ENCODE results near the gene SLC6A11.
A peak's percentile ranks its signal among the peaks of the same experiment; 100 is the strongest.

The SLC6A11 gene

DNA sequence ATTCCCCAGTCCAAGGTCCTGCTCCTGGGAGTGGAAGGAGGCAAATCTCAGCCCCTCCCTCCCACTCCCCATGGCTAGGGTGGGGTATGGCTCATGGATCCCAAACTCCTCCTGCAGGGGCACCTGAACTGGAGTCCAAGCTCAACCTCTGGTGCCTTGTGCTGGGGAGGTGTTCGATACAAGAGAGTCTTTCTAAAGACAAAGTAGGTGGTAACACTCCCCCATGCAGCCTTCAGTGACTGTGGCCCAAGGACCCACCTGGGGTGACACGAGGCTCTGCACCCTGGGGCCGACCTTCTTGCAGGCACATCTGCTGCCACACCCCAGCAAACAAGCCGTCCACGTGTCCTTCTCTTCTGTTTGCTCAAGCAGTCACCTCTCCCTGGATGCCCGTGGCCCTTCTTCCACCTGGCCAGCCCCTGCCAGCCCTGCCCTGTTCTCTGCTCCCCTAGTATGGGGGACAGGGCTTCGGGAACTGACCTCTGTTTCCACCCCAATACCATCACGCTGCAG lies 36.7 kb upstream of the SLC6A11 start:
- Mint-ChIP-seq H3K27ac (no peak overlapping the region), H3K4me3 (no peak overlapping the region), H3K9me3 (no peaks in the 10 kb centered on the region), H3K27me3 (peaks cover 23% of the 10 kb centered on the region), H3K36me3 (no peaks in the 10 kb centered on the region), H3K4me1 (no peaks in the 10 kb centered on the region)
- ATAC-seq (ENCODE audit: low read depth) (no peak), DNase-seq (ENCODE audit: low spot score in 2 of 2) (peak in 1 of 2 donors; percentile 3)

DNA sequence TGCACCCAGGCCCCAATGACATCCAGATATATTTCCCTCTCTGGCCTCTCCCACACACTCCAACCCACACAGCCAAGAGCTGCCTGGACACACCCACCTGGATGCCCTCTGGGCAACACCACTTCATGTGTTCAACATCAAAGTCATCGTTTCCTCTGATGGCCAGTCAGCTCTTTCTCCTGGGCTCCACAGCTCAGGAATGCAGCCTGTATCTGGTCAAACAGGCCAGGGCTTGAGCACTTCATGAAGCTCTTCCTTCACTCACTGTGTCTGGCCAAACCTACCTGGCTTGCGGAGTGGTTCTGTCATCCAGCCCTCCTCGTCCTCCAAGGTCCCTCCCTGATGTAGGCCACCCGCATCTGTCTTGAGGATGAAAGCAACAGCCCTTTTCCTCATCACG lies 35.8 kb upstream of the SLC6A11 start:
- Mint-ChIP-seq H3K9me3 (no peaks in the 10 kb centered on the region), H3K4me3 (no peak overlapping the region), H3K4me1 (no peaks in the 10 kb centered on the region), H3K36me3 (no peaks in the 10 kb centered on the region), H3K27ac (no peak overlapping the region), H3K27me3 (peaks cover 24% of the 10 kb centered on the region)
- DNase-seq (ENCODE audit: low spot score in 2 of 2) (peak in 1 of 2 donors; percentile 2), ATAC-seq (ENCODE audit: low read depth) (no peak)

DNA sequence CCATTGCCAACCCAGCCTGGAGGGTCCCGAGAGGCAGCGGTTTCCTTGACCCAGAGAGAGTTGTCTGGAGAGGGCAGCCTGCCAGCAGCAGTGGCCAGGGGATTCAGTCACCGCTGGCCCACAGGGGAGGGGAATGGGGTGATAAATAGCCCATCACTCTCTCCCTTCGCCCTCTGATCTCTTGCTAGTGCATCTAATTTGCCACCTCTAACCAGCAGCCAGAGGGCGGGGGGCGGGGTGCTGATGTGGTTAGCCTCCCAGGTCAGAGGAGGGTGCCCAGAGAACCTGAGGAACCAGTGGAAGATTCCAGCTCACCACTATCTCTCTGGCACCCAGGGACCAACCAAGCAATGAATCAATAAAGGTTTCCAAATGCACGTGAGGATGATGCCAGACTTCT lies 35.1 kb upstream of the SLC6A11 start:
- H3K4me1 Mint-ChIP-seq, result no peaks in the 10 kb centered on the region
- H3K36me3 Mint-ChIP-seq, result no peaks in the 10 kb centered on the region
- peaks cover 19% of the 10 kb centered on the region for H3K27me3 Mint-ChIP-seq
- no peaks in the 10 kb centered on the region for H3K9me3 Mint-ChIP-seq
- ATAC-seq (ENCODE audit: low read depth), result no peak
- H3K4me3 Mint-ChIP-seq, result no peak overlapping the region
- no peak overlapping the region for H3K27ac Mint-ChIP-seq
- no peak for DNase-seq (ENCODE audit: low spot score in 2 of 2)

DNA sequence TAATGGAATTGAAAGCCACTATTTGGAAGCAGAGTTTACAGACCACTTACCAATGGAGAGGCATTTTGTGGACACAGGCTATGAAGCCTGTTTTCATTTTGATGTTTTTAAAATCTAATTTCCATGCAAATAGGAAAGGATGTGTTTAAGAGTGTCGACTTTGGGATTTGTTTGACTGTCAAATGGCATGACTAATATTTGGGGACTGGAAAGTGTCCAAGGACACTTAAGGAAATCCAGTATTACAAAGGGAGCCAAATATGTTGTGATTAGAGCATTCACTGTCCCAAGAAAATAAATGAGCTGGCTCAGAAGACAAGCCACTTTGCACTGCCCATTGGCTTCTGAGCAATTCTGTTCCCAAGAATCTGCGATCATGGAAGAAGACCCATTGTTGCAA lies 34.0 kb upstream of the SLC6A11 start:
- H3K4me3 Mint-ChIP-seq, result no peak overlapping the region
- H3K4me1 Mint-ChIP-seq, result no peaks in the 10 kb centered on the region
- H3K27ac Mint-ChIP-seq, result no peak overlapping the region
- ATAC-seq (ENCODE audit: low read depth) (no peak), DNase-seq (ENCODE audit: low spot score in 2 of 2) (no peak)
- H3K9me3 Mint-ChIP-seq, result no peaks in the 10 kb centered on the region
- H3K36me3 Mint-ChIP-seq, result no peaks in the 10 kb centered on the region
- H3K27me3 Mint-ChIP-seq, result peaks cover 16% of the 10 kb centered on the region

DNA sequence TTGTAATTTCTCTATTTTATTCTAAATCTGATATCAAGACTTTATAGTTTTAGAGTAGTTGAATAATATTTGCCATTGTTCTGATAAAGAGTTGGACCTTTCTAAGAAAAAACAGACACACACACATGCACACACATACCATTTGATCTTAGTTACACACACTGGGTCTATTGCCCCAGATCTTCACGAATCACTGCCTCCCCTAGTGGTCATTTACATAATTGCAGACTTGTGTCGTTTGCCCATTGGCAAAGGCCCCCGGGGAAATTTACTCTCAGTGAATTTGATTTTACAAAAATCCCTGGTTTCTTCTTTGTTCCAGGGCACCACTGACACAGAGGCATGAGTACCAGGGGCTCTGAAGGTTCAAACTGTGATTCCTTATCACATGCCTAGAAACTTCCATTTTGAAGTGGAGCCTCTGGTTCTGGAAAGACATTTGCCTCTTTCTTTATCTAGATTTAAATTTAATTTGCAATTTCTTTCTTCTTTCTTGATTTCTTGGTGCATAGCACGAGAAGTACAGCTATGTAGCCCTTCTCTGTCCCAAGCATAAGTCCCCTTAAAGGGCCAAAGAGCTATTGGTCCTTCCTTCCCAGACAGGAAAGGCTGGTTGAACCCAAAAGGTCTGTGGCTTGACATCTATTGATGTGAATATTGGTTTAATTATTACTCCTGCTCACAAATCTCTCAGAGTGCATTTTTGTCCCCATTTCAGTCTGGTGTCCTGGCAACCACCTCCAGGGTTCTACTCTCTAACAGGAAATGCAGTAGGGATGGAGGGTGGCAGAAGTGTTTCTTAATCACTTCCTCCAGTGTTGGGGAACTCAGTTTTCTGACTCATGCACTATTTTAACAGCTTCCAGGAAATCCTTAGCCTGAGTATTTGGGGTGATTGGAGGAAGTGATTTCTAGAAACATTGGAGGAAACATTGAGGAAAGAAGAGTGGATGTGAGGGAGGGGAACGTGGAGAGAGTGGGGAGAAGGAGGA lies 32.4 kb upstream of the SLC6A11 start:
- Mint-ChIP-seq H3K9me3 (no peaks in the 10 kb centered on the region), H3K27ac (no peak overlapping the region), H3K27me3 (peaks cover 16% of the 10 kb centered on the region), H3K4me1 (no peaks in the 10 kb centered on the region), H3K36me3 (no peaks in the 10 kb centered on the region), H3K4me3 (no peak overlapping the region)
- DNase-seq (ENCODE audit: low spot score in 2 of 2), result peak in 1 of 2 donors; percentile 33
- peak; percentile 41 for ATAC-seq (ENCODE audit: low read depth)

DNA sequence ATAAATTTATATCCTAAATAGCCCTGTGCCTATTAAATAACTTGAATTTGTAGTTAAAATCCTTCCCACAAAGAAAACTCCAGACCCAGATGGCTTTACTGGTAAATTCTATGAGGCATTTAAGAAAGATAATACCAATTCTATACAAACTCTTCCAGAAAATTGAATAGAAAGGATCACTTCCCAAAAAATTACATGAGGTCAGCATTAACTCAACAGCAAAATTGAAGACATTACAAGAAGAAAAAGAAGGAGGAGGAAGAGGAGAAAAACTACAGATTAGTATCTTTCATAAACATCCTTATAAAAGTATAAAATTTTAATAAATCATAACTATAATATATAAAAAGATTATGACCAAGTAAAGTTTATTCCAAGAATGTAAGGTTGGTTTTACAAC lies 29.4 kb upstream of the SLC6A11 start:
- ATAC-seq (ENCODE audit: low read depth), result no peak
- no peak for DNase-seq (ENCODE audit: low spot score in 2 of 2)
- no peak overlapping the region for H3K27ac Mint-ChIP-seq
- no peaks in the 10 kb centered on the region for H3K9me3 Mint-ChIP-seq
- no peaks in the 10 kb centered on the region for H3K36me3 Mint-ChIP-seq
- no peak overlapping the region for H3K4me3 Mint-ChIP-seq
- no peaks in the 10 kb centered on the region for H3K4me1 Mint-ChIP-seq
- peaks cover 16% of the 10 kb centered on the region for H3K27me3 Mint-ChIP-seq

DNA sequence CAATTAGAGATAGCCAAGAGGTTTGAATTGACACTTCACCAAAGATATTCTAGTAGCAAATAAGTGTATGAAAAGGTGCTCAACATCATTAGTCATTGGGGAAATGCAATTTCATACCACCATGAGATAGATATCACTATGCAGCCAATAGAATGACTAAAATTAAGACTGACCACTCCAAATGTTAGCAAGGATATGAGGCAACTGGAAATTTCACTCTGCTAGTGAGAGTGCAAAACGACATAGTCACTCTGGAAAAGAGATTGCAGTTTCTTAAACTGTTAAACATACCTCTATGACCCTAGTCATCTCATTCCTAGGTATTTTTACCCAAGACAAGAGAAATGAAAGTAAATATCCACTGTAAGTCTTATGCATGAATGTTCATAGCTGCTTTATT lies 27.6 kb upstream of the SLC6A11 start:
- no peak overlapping the region for H3K4me3 Mint-ChIP-seq
- H3K27me3 Mint-ChIP-seq, result peaks cover 17% of the 10 kb centered on the region
- H3K4me1 Mint-ChIP-seq, result no peaks in the 10 kb centered on the region
- H3K36me3 Mint-ChIP-seq, result no peaks in the 10 kb centered on the region
- no peak for ATAC-seq (ENCODE audit: low read depth)
- H3K9me3 Mint-ChIP-seq, result no peaks in the 10 kb centered on the region
- no peak overlapping the region for H3K27ac Mint-ChIP-seq
- DNase-seq (ENCODE audit: low spot score in 2 of 2), result no peak

DNA sequence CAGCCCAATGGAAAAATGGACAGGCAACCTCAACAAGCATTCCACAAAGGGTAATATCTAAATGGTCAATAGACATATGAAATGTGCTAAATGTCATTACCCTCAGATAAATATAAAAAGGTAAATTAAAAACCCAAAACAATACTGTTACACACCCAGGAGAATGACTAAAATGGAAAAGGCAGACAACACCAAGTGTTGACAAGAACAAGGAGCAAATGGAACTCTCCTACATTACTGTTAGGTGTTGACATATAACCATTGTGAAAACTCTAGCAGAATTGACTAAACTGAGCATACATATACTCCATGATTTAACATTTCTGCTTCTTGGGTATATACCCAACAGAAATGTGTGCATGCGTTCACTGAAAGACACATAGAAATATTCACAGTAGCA lies 25.3 kb upstream of the SLC6A11 start:
- peaks cover 16% of the 10 kb centered on the region for H3K27me3 Mint-ChIP-seq

DNA sequence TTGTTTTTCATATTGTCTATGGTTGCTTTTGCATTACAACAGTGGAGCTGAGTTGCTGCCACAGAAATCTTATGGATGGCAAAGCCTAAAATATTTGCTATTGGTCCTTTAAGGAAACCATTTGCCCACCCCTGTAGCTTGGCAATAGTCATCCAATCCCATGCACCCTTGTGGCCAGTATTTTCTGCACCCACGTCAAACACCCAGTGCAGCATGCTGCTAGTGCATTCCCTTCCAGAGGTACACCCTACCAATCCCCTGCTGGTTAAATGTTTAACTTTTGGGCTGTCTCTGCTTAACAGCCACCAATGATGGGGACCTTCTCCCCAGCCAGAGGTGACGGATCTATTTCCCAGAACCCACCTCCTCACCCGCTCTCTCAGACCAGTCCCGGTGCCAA lies 23.8 kb upstream of the SLC6A11 start:
- Mint-ChIP-seq H3K9me3 (no peaks in the 10 kb centered on the region), H3K27ac (no peak overlapping the region), H3K4me1 (no peaks in the 10 kb centered on the region), H3K4me3 (no peak overlapping the region), H3K36me3 (no peaks in the 10 kb centered on the region), H3K27me3 (peaks cover 16% of the 10 kb centered on the region)
- ATAC-seq (ENCODE audit: low read depth) (no peak), DNase-seq (ENCODE audit: low spot score in 2 of 2) (no peak)

More for the DNA sequence above, 25.3 kb upstream of the SLC6A11 start:
- Mint-ChIP-seq H3K4me3 (no peak overlapping the region), H3K27ac (no peak overlapping the region), H3K9me3 (no peaks in the 10 kb centered on the region), H3K36me3 (no peaks in the 10 kb centered on the region), H3K4me1 (no peaks in the 10 kb centered on the region)
- DNase-seq (ENCODE audit: low spot score in 2 of 2), result no peak
- ATAC-seq (ENCODE audit: low read depth), result no peak

DNA sequence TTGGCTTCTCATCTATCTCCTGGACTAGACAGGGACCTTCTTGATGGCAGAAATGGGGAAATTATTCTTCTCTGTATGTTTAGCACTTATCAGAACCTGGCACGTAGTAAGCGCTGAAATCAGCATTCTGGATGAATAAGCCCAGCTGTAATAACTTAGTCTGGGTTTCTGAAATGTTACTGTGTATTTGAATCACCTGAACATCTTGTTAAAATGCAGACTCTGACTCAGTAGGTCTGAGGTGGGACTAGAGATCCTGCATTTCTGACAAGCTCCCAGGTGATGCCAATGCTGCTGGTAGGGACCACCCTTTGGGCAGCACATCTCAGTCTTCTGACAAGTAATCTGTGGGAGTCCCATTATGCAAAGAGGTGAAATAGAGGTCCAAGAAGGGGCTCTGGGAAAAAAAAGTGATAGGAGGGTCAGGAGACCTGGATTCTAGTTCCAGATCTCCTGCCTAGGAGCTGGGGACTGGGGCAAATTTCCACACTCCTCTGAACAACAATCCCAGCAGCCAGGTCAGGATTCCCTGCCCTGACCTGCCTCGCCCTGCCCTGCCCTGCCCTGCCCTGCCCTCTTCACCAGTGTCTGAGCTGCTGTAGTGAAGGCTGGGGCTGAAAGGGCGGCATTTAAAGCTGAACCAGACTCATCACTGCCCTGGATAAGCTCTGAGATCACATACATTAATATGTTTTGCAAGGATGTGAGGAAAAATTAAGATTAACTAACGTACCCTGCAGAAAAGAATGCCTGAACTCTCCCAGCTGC lies 17.2 kb upstream of the SLC6A11 start:
- no peak for ATAC-seq (ENCODE audit: low read depth)
- no peaks in the 10 kb centered on the region for H3K9me3 Mint-ChIP-seq
- H3K4me3 Mint-ChIP-seq, result no peak overlapping the region
- H3K27ac Mint-ChIP-seq, result no peak overlapping the region
- peaks cover 7% of the 10 kb centered on the region for H3K27me3 Mint-ChIP-seq
- DNase-seq (ENCODE audit: low spot score in 2 of 2), result no peak
- H3K4me1 Mint-ChIP-seq, result no peaks in the 10 kb centered on the region
- no peaks in the 10 kb centered on the region for H3K36me3 Mint-ChIP-seq

DNA sequence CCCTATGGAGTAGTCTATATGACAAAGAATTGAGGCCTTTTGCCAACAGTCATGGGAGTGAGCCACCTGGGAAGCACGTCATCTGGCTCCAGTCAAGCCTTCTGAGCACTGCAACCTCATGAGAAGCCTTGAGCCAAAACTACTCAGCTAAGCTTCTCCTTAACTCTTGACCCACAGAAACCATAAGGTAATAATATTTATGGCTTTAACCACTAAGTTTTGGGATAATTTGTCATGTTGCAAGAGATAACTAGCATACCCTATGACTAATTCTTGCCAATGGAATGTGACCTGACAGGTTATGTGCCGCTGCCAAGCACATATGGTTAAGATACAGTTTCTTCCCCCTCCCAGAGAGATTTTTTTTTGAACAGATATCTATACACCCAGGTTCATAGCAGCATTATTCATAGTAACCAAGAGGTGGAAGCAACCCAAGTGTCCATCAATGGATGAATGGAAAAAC lies 11.8 kb upstream of the SLC6A11 start:
- Mint-ChIP-seq H3K27ac (no peak overlapping the region), H3K4me1 (no peaks in the 10 kb centered on the region), H3K4me3 (no peak overlapping the region), H3K36me3 (no peaks in the 10 kb centered on the region), H3K9me3 (no peaks in the 10 kb centered on the region), H3K27me3 (peaks cover 11% of the 10 kb centered on the region)
- ATAC-seq (ENCODE audit: low read depth) (no peak), DNase-seq (ENCODE audit: low spot score in 2 of 2) (no peak)

DNA sequence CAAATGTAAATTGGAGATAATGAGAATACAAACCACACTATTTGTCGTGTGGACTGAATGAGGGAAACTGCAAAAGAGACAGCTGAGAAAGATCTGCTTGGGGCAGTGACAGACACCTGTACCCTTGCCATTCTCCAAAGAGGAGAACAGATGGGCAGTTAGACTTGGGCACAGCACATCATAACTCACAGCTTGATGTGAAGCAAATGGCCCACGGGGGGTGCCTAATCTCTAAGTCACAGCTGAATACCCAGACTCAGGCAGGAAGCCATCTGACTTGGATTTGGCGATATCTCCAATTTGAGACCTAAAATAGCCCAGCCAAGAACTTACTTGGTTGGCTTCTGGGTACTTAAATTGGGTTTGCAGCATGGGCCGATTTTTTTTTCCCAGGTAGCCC lies 10.0 kb upstream of the SLC6A11 start:
- no peak overlapping the region for H3K4me3 Mint-ChIP-seq
- ATAC-seq (ENCODE audit: low read depth) (no peak), DNase-seq (ENCODE audit: low spot score in 2 of 2) (no peak)
- H3K27ac Mint-ChIP-seq, result no peak overlapping the region
- H3K36me3 Mint-ChIP-seq, result no peaks in the 10 kb centered on the region
- peaks cover 16% of the 10 kb centered on the region for H3K27me3 Mint-ChIP-seq
- no peaks in the 10 kb centered on the region for H3K4me1 Mint-ChIP-seq
- H3K9me3 Mint-ChIP-seq, result peaks cover 1% of the 10 kb centered on the region

DNA sequence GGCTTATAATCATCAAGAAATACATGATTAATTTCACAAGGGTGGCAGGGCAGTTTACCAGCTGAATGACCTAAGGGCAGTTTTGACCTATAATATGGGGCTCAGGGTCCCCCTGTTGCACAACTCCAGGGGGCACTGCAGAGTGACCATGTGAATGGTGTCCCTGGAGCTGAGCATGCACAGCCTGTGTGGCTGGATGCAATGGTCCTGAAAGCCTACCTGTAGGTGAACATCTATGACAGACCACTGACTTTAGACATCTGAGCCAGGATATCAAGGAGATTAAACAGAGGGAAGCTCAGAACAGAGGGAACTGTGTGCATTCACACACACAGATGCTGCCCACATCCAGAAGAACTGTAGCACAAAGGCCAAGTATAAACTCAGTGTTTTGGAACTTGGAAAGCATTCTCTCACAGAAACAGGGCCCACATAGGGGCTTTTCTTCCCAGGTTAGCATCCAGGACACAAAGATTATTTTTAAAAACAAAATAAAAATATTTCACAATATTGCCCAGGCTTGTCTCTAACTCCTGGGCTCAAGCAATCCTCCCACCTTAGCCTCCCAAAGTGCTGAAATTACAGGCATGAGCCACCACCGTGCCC lies 7.8 kb upstream of the SLC6A11 start:
- no peaks in the 10 kb centered on the region for H3K36me3 Mint-ChIP-seq
- no peak for ATAC-seq (ENCODE audit: low read depth)

DNA sequence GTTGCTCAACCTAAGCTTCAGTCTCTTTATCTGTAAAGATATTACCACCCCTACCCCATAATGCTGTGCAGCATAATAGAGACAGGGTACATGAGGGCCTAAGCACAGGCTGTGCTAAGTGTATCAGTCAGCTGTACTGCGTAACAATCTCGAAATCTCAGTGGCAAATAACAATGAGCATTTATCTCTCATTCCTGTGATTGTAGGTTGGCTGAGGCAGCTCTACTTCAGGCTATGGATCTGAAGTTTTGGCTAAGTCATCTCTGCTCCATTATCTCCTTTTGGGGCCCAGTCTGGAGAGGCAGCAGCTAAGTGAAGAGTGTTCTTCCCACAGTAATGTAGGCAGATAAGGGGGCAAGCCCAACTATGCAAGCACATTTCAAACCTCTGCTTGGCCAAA lies 7.1 kb upstream of the SLC6A11 start:
- ATAC-seq (ENCODE audit: low read depth), result no peak
- DNase-seq (ENCODE audit: low spot score in 2 of 2), result no peak
- H3K27me3 Mint-ChIP-seq, result peaks cover 16% of the 10 kb centered on the region

More for the DNA sequence above, 7.8 kb upstream of the SLC6A11 start:
- Mint-ChIP-seq H3K9me3 (peaks cover 1% of the 10 kb centered on the region), H3K4me1 (no peaks in the 10 kb centered on the region), H3K4me3 (no peak overlapping the region), H3K27me3 (peaks cover 18% of the 10 kb centered on the region), H3K27ac (no peak overlapping the region)
- no peak for DNase-seq (ENCODE audit: low spot score in 2 of 2)

More for the DNA sequence above, 7.1 kb upstream of the SLC6A11 start:
- H3K4me1 Mint-ChIP-seq, result no peaks in the 10 kb centered on the region
- peaks cover 1% of the 10 kb centered on the region for H3K9me3 Mint-ChIP-seq
- H3K27ac Mint-ChIP-seq, result no peak overlapping the region
- H3K4me3 Mint-ChIP-seq, result no peak overlapping the region
- no peaks in the 10 kb centered on the region for H3K36me3 Mint-ChIP-seq
